ENCODE measurements around the gene PPP2R3B.
A peak's percentile ranks its signal among the peaks of the same experiment; 100 is the strongest.
"Not testable (repeated sequence)": the region's sequence is repeated elsewhere in the genome, so short reads cannot be mapped to it uniquely, and the experiment has no call there.

Gene PPP2R3B

DNA sequence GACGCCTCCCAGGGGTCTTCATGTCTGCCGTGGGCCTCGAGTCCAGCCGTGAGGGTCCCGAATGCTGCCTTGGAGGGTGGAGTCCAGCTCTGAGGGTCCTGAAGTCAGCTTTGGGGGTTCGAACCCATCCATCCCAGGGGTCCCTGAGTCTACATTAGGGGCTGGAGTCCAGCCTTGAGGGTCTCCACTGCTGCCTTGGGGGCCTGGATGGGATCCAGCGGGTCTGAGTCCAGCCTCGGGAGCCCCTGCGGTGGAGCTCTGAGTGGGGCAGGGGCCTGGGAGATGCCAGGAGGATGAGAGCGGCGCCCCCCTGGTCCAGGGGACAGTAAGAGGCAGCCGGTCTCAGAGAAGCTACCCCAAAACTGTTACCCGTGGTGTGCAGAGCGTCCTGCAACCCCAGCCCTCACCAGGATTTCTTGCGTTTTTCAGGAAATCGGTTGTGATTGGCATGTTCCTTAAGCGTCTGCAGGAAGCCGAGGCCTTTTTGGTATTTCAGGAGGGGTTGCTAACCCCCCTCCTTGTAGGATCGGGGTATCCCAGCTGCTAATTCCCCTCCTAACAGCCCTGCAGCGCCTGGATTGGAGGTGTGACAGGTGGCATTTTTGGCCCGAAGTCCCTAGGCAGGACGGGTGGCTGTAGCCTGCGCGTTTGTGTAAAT is 66.5 kb downstream of the PPP2R3B start:
- DNase-seq (ENCODE audit: low read depth, low spot score): no peak

DNA sequence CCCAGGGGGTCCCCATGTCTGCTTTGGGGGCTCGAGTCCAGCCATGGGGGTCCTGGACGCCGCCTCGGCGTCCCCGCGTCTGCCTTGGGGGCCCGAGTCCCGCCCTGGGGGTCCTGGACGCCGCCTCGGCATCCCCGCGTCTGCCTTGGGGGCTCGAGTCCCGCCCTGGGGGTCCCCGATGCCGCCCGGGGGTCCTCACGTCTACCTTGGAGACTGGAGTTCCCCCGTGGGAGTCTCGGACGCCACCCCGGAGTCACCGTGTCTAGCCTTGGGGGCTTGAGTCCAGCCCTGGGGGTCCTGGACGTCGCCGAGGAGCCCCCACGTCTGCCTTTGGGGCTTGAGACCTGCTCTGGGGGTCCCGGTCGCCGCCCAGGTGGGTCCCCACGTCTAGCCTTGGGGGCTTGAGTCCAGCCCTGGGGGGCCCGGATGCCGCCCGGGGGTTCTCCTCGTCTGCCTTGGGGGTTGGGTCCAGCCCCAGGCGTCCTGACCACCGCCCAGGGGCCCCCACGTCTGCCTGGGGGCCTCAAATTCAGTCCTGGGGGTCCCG is 67.1 kb downstream of the PPP2R3B start:
- DNase-seq (ENCODE audit: low read depth, low spot score): no peak

DNA sequence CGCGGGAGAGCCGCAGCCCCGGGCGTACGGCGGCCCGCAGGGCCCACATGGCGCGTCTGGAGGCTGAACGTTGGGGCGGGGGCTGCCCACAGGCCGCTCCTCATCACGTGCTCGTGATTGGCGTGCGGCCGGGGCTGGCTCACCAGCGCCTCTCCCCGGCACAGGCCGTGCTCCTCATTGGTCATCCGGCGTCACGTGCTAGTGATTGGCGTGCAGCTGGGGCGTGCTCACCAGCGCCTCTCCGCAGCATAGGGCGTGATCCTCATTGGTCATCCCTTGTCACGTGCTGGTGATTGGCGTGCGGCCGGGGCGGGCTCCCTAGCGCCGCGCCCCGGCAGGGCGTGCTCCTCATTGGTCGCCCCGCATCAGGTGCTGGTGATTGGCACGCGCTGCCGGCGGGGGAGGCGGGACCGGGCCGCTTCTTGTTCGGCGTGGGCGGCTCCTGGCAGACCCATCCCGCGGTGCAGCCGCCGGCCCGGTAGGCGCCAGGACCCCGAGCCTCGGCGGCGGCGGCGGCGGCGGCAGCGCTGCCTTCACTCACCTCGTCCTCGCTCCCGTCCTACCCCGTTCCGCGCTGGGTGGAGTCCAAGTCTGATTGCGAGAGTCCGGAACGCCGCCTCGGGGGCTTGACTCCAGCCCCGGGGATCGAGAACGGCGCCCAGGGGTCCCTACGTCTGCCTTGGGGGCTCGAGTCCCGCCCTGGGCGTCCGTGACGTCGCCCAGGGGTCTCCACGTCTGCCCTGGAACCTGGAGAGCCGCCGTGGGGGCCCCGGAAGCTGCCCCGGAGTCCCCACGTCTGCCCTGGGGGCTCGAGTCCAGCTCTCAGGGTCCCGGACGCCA is 67.7 kb downstream of the PPP2R3B start, which contains the start of gene GTPBP6:
GTPBP6 (minus strand) TSS at position 58 of the 840 bp plus-strand sequence; CDS start at position 49, 9 bp downstream.
- peak; percentile 100 for DNase-seq (ENCODE audit: low read depth, low spot score)

DNA sequence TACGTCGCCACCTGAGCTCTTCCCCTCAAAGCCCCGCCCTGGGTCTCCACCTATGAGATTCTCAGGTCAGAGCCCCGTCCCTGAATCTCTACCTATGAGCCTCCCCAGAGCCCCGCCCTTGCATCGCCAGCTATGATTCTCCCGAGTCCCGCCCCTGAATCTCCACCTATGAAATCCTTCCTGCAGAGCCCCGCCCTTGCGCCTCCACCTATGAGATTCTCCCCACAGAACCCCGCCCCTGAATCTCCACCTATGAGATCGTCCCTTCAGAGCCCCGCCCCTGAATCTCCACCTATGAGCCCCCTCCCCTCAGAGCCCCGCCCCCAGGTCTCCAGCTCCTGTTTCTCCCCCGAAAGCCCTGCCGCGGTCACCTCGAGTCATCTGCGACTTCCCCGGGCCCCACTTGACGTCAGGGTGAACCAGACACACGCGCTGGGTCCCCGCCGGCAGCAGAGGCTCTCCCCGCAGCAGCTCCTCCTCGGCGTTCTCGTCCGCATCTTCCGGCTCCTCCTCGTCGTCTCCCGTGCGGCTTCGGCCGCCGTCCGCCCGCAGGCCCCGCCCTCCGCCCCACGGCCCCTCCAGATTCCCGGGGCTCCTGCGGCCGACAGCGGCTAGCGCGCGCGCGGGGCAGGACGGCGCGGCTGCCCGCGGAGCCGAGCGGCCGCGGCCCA is 68.5 kb downstream of the PPP2R3B start:
- DNase-seq (ENCODE audit: low read depth, low spot score): peak; percentile 97

DNA sequence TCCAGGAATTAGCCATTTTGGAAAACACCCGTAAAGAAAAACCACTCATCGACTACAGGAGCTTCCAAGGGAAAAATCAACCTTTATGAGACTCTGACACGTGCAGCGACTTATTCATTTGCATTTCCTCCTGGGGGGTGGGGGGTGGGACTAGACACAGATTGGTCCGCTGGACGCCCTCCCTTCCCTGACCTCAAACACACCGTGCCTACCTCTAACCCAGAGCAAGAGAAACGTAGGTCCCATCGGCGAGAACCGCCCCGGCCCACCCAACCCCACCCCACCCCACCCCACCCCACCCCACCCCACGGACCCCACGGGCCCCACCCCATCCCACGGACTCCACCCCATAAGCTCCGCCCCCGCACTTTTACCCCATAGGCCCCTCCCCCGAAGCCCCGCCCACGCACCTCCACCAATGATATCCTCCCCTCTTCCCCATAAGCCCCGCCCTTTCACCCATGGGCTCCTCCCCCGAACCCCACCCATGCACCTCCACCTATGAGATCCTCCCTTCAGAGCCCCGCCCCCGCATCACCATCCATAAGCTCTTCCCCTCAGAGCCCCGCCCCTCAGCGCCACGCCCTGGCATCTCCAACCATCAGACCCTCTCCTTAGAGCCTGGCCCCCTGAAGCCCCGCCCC is 69.2 kb downstream of the PPP2R3B start:
- DNase-seq (ENCODE audit: low read depth, low spot score): no peak

DNA sequence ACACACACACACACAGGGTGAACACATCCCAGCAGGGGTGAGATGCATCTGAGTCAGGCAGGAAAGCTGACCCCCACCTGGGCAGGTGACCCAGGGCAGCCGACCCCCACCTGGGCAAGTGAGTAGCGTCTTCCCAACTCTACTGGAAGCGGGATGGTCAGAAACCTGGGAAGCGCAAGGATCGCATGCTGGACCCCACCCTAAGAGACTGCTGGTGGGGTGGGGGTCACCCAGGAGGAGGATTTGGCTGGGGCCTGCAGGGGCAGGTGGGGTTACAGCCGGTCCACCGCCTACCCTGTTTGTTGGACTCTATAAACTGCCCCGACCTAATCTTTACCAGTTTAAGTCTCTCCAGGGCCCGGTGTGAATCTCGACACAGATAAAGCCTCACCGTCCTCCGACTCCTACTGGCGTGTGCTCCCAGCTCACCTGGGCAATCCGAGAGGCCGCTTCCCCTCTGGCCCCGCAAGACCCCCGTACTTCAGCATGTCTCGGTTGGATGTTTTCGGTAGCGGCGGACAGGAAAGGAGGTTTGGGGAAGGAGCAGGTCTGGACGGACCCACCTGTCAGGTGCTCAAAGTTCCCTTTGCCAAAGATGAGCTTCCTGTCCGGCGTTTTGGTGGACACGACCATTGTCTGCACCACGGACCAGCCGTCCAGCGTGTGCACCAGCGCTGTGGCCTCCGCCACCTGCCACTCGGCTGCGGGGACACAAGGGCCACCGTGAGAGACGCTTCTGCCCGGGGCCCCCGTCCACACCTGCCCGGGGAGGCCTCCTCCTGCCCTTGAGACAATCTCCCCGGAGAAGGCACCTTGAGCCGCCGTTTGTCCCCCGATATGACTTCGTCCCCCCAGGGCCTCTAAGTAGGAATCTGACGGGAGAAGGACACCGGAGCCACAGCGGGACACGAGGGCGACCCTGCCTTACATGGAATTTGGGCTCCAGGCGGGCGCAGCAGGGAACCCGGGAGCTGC is 70.1 kb downstream of the PPP2R3B start:
- no peak for DNase-seq (ENCODE audit: low read depth, low spot score)

DNA sequence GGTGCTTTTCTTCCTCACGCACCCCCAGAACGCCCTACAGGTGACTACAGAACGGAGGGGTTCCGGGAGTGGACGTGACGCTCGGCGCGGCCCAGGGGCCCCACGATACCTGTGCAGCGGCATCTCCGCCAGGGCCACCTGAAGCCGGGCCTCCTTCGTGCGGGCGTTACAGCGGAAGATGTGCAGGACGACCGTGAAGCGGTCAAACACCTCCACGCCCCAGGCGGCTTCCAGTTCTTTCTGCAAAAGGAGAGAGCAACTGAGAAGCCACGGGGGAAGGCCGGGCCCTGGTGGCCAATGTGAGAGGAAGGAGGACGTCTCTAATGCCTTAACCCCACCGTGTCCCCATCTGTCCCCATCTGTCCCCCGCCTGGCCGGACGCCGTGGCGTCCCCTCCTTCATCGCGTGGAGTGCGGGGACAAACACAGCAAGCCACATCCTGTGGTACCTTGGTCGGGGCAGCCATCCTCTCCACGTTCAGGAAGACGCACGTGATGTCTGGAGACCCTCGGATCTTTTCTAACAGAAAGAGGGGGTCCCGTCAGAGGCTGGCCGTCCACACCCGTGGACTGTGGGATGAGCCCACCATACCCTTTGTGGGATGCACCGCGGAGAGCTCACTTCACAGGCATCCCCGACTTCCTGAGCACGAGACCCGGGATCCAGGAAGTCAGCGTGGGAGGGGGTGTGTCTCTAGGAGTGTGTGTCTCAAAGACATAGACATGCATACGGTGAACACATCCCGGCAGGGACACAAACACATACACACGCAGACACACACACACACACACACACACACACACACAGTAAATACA is 71.7 kb downstream of the PPP2R3B start:
- DNase-seq (ENCODE audit: low read depth, low spot score): no peak

DNA sequence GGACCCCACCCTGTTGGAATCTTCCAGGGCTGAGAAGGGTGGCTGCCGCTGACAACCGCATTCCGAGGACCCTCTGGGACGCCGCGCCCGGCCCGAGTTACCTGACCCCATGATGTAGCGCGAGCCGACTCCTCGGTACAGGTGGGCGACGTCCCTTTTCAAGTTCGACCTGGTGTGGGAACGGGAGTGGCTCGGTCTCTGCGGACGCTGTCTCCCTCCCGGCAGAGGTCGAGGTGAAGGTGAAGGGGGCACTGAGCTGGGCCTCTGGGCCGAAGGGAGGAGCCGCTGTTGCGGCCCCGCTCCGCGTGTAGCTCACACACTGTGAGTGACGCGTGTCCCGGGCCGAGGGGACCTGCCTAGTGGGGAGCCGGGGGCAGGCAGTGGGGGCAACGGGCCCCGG is 72.7 kb downstream of the PPP2R3B start:
- no peak for DNase-seq (ENCODE audit: low read depth, low spot score)

DNA sequence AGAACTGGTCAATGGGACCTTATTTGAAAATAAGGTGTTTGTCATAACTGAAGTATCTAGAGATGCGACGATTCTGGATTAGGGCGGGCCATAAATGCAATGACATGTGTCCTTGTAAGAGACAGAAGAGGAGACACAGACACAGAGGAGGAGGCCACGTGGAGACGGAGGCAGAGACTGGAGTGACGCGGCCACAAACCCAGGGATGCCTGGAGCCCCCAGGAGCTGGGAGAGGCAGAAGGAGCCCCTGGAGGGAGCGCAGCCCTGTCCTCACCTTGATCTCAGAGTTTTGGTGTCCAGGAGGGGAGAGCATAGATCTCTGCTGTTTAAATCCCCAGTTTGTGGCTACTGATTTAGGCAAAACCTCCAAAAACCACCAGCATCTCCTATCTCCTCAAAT is 73.2 kb downstream of the PPP2R3B start:
- no peak for DNase-seq (ENCODE audit: low read depth, low spot score)

DNA sequence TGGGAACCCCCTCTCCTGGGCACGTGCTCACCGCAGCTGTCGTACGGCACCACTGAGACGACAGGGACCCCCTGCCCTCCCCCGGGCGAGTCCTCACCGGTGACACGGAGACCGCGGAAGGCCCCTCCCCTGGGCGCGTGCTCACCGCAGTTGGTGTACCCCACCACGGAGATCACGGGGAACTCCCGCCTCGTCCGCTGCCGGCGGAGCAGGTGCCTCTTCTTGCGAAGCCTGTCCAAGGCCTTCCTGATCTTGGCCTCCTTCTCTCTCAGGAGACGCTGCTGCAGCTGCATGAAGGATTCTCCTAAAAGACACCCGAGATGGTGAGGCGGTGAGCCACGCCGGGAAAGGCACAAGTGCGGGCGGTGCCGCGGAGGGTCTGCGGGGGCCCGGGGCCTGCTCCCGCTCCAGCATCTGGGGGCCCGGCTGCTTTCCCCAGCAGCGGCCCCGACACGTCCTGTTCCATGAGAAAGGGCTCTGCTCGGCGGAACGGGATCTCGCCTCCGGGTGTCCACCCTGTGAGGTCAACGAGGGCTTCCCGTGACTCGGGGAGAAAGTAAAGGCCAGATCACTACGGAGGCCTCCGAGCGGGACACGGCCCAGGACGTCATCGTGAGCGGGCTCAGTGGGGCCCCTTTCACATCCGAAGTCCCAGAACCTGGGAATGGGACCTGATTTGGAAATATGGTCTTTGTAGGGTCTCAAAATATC is 73.9 kb downstream of the PPP2R3B start:
- no peak for DNase-seq (ENCODE audit: low read depth, low spot score)

DNA sequence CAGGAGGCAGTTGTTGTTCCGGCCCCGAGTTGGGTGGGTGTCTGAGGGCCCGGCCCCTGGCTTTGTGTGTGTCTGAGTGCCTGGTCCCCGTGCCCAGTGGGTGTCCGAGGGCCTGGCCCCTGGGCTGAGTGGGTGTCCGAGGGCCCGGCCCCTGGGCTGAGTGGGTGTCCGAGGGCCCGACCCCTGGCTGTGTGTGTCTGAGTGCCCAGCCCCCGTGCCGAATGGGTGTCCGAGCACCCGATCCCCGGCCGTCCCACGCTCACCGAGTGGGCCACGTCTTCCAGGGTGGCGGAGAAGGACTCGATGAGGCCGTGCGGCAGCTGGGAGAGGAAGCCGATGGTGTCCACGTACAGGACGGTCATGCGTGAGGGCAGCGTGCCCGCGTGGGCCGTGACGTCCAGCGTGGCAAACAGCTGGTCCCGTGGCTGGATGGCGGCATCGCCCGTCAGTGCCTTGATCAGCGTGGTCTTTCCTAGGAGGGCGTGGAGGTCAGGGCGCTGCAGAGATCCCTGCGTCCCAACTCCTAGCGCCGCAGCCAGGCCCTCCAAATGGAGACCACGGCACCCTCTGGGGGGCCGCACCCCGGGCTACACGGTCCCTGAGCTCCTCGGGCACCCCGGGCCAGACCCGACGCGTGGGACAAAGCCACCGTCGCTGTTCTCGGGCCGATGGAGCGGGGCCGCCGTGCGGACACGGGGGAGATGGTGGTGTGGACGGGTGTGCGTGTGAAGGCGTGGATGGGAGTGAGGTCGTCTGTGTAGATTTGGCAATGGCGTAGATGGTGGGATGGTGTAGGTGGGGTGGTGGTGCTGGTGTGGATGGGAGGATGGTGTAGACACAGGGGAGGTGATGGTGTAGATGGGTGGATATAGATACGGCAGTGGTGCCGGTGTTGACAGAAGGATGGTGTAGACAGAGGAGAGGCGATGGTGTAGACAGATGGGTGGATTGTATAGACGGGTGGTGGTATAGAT is 75.3 kb downstream of the PPP2R3B start:
- no peak for DNase-seq (ENCODE audit: low read depth, low spot score)

DNA sequence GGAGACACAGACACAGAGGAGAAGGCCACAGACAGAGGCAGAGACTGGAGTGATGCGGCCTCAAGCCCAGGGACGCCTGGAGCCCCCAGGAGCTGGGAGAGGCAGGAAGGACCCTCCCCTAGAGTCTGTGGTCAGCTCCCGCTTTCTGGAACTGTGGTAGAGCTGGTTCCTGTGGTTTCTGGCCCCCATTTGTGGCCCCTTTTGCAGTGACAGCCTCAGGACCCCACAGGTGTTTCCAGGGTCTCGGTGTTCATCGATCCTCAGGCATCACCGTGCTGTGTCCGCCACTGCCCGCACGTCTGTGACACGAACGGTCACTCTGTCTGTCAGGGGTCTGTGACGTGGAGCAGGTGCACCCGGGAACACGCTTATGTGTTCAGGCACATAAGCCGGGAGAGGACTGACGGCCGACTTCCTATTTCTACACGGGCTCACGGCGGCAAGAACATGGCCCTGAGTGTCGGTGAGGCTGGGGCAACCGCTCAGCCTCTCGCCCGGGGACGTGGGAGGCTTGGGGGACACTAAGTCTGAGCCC is 76.0 kb downstream of the PPP2R3B start:
- no peak for DNase-seq (ENCODE audit: low read depth, low spot score)

DNA sequence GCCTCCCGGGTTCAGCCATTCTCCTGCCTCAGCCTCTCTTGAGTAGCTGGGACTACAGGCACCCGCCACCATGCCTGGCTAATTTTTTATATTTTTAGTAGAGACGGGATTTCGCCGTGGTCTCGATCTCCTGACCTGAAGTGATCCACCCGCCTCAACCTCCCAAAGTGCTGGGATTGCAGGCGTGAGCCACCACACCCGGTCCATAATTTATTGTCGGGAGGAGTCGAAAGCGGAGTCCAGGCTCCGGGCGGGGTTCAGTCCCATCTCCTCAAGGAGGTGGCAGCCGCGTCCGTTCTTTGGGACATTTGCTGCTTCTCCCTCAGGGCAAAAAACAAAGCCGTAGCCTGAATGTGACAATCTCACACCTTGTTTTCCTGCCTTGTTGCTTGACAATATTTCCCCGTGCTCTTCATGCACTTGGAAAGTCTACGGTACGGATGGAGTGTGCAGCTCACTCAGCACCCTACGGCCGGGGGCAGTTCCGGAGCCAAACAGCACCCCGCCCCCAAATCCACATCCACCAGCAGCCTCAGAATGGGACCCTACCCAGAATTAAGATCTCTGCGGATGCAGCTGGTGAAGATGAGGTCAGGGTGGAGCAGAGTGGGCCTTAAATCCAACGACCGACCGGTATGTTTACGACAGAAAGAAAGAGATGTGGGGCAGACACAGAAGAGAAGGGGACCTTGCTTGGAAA is 77.7 kb downstream of the PPP2R3B start:
- DNase-seq (ENCODE audit: low read depth, low spot score): no peak

DNA sequence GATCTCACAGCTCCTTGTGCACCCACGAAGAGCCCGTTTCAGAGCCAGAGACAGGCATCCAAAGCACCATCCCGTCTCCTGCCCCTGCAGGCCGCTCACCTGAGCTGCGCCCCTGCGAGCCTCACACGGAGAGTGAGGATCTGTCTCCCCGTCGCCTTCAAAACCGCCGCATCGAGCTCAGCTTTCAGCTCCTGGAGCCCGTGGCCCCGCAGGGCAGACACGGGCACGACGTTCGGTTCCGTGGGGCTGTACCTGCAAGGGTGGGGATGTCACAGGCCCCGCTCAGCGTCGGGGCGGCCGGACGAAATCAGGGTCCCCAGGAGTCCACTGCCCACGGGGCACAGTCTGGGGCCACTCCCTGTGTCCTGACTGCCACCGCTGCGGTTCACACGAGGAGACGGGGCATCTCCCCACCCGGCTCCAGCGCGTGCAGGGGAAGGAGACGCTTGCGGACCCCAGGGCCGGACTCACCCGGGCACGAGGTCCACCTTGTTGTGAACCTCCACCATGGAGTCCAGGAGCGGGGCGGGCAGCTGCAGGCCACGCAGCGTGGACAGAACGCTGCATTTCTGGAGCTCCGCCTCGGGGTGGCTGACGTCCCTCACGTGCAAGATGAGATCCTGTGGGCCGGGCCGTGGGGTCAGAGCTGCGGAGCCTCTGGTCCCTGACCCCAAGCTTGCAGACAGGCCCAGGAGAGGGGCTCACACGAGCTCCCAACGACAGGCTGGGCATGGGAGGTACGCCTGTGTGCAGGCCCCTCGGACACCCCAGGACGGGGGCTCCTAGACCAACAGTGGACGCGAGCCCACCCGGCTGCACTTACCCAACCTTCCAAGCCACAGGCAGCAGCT is 79.2 kb downstream of the PPP2R3B start:
- no peak for DNase-seq (ENCODE audit: low read depth, low spot score)

DNA sequence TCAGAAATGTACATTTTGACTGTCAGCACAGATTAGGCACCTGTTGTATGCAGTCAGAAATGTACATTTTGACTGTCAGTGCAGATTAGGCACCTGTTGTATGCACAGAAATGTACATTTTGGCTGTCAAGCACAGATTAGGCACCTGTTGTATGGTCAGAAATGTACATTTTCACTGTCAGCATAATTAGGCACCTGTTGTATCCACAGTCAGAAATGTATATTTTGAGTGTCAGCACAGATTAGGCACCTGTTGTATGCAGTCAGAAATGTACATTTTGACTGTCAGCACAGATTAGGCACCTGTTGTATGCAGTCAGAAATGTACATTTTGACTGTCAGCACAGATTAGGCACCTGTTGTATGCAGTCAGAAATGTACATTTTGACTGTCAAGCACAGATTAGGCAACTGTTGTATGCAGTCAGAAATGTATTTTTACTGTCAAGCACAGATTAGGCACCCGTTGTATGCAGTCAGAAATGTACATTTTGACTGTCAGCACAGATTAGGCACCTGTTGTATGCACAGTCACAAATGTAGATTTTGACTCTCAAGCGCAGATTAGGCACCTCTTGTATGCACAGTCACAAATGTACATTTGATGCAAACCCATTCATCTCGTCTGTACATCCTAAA is 80.0 kb downstream of the PPP2R3B start:
- not testable (repeated sequence) for DNase-seq (ENCODE audit: low read depth, low spot score)
